Spleen (tissue), 11 donors: ENCODE measurements around the gene CCDC80. TPM values are rescaled to one million over a fixed set of nuclear protein-coding genes. Genes with fewer than 3 reads are reported as not detected.

Experiments used
- DNase-seq: peaks from one replicate; pipeline ENCODE4 v3.0.0-alpha.2; 2020
- H3K27ac ChIP-seq, 8 donors: fragments of 200-600 bp; sonication (generic) in 7 of 8; 1 replicate in 4 of 8; 2 replicates in 4 of 8; pipeline versions ENCODE4 v1.5.0 to v1.8.0; 2016 to 2021; ENCODE audit warnings: inconsistent platforms in 4 of 8, mild to moderate bottlenecking in 4 of 8, moderate library complexity in 1 of 8
- H3K27me3 ChIP-seq, 7 donors: fragments of 200-600 bp; sonication (generic) in 6 of 7; replicated peaks in 1 of 7; 1 replicate in 4 of 7; 2 replicates in 3 of 7; pipeline versions ENCODE4 v1.5.0 to v1.8.0; 2016 to 2021; ENCODE audit warnings: inconsistent platforms in 3 of 7, mild to moderate bottlenecking in 1 of 7
- H3K36me3 ChIP-seq, 6 donors: fragments of 200-600 bp; sonication (generic) in 5 of 6; 1 replicate in 4 of 6; 2 replicates in 2 of 6; pipeline versions ENCODE4 v1.5.0 to v1.8.0; 2016 to 2021; ENCODE audit warnings: inconsistent platforms in 2 of 6
- H3K4me1 ChIP-seq, 6 donors: fragments of 200-600 bp; sonication (generic) in 5 of 6; 1 replicate in 3 of 6; 2 replicates in 3 of 6; pipeline versions ENCODE4 v1.5.0 to v1.8.0; 2016 to 2021; ENCODE audit warnings: inconsistent platforms in 3 of 6
- H3K4me3 ChIP-seq, 8 donors: fragments of 200-600 bp; sonication (generic) in 7 of 8; 1 replicate in 4 of 8; 2 replicates in 4 of 8; pipeline versions ENCODE4 v1.5.0 to v1.8.0; 2016 to 2021; ENCODE audit warnings: inconsistent platforms in 4 of 8, mild to moderate bottlenecking in 4 of 8, moderate library complexity in 2 of 8
- H3K9me3 ChIP-seq, 8 donors: fragments of 200-600 bp; sonication (generic) in 7 of 8; 1 replicate in 4 of 8; 2 replicates in 4 of 8; pipeline versions ENCODE4 v1.5.0 to v1.8.0; 2016 to 2021; ENCODE audit warnings: inconsistent platforms in 4 of 8
- CTCF ChIP-seq, 11 experiments: fragments of 200-600 bp in 7 of 11; fragments of 450-650 bp in 4 of 11; sonication (generic) in 4 of 11; IDR thresholded peaks in 8 of 11; conservative IDR thresholded peaks in 3 of 11; 1 replicate in 7 of 11; 2 replicates in 4 of 11; pipeline versions ENCODE4 v1.4.0 to v1.8.0; 2016 to 2021; ENCODE audit warnings: antibody characterized with exemption in 11 of 11, inconsistent platforms in 4 of 11, mild to moderate bottlenecking in 1 of 11
- POLR2A ChIP-seq, 3 donors: fragments of 450-650 bp; IDR thresholded peaks; one replicate each; pipeline ENCODE4 v1.5.1; 2017; ENCODE audit warnings: antibody characterized with exemption in 3 of 3, mild to moderate bottlenecking in 1 of 3
- POLR2AphosphoS5 ChIP-seq, 3 donors: sonication (generic); formaldehyde crosslinking; IDR thresholded peaks; one replicate each; pipeline ENCODE4 v1.5.1; 2017; ENCODE audit warnings: antibody characterized with exemption in 3 of 3
- WGBS, 5 donors: extraction: QIAGEN DNeasy Blood & Tissue Kit in 3 of 5; methylation state at CpG; one replicate each; pipeline versions ENCODE4 v1.1.5 to v1.1.7; 2013 to 2018; 5-methylcytosine and 5-hydroxymethylcytosine counted together
- intact Hi-C: fragments of 100-400 bp; cut with DNase I; formaldehyde crosslinking; loops from one replicate; pipeline ENCODE4 v1.15.0; 2023; ENCODE audit warnings: low total_unique reads
- polyA plus RNA-seq, 3 donors: library from polyadenylated mRNA; stranded (reverse); fragments of 200-250 nt; gene quantifications; one replicate each; pipeline ENCODE4 v1.2.1, GENCODE V29; 2013
- total RNA-seq, 7 donors: library from RNA; depleted of rRNA in 3 of 7; stranded (reverse); fragments of >200 nt in 3 of 7; fragmentation: NEBNext Ultra II Directional in 4 of 7; extraction: Animal tissue kit (Norgen Biotek cat#: 25700) in 4 of 7; gene quantifications; one replicate each; pipeline versions ENCODE4 v1.1.0 to v1.2.1, GENCODE V29; 2016 to 2021
- donor health status: healthy with polysubstance abuse.
- donor health status: DM: no; HTN: no; CAD: no; lungs with moderate emphysema.
- donor health status: DM: no; HTN: no; CAD: no.
- donor health status: Bipolar disorder and iron deficiency.
- donor health status: healthy.
- donor health status: DM: no; HTN: no; CAD: no.
- donor health status: DM: yes; HTN: yes; CAD: no.

Gene CCDC80
- total and polyA plus RNA-seq, 10 donors: 5.2 to 99.9 (median 31.5) TPM

GRCh38 chr3:112639455-112640225 lies 1.3 kb downstream of the CCDC80 start:
- peaks cover 0 to 21% (median 0%) of the 10 kb centered on the region in 7 donors for H3K27me3 ChIP-seq
- no peaks in the 10 kb centered on the region for H3K36me3 ChIP-seq
- H3K4me1 ChIP-seq: peaks cover 0 to 21% (median 15%) of the 10 kb centered on the region in 6 donors
- peak overlapping the region in 7 of 8 donors; percentile 9 to 51 (median 20) for H3K4me3 ChIP-seq
- DNase-seq: no peak
- WGBS, 5 donors: 82 to 95% (median 86%) methylated on average over 21 of the region's 21 CpGs
- TF ChIP-seq POLR2AphosphoS5 (IDR thresholded peaks at IDR 0.05): no peak
- TF ChIP-seq POLR2A (IDR thresholded peaks at IDR 0.05): no peak
- TF ChIP-seq CTCF (IDR thresholded peaks at IDR 0.05 in 8 of 11, conservative IDR thresholded peaks at IDR 0.05 in 3 of 11): no peak
- H3K27ac ChIP-seq: peak overlapping the region in 6 of 8 donors; percentile 29 to 69 (median 60)
- no peaks in the 10 kb centered on the region for H3K9me3 ChIP-seq
- intact Hi-C loops: loop anchor here (5.0 kb wide), 1 partner anchor 338 kb away; the partner anchor contains the start of gene CD200R1

- Histone ChIP-seq H3K27ac (peak overlapping the region in 5 of 8 donors; percentile 26 to 69 (median 45)), H3K4me3 (peak overlapping the region in 6 of 8 donors; percentile 4 to 39 (median 26)), H3K9me3 (no peaks in the 10 kb centered on the region), H3K36me3 (no peaks in the 10 kb centered on the region), H3K27me3 (peaks cover 0 to 16% (median 0%) of the 10 kb centered on the region in 7 donors), H3K4me1 (peaks cover 0 to 10% (median 9%) of the 10 kb centered on the region in 6 donors)
- TF ChIP-seq POLR2A (IDR thresholded peaks at IDR 0.05) (no peak), POLR2AphosphoS5 (IDR thresholded peaks at IDR 0.05) (peak in 1 of 3 donors; percentile 39)
- no peak for DNase-seq
- 82 to 92% (median 84%) methylated on average over 16 to 17 of the region's 17 CpGs for WGBS, 5 donors
- intact Hi-C loops: no loop called here
Measured at GRCh38 chr3:112638327-112639020, 2.5 kb downstream of the CCDC80 start.

GRCh38 chr3:112637700-112638099 lies 3.2 kb downstream of the CCDC80 start:
- peak overlapping the region in 5 of 8 donors; percentile 26 to 69 (median 45) for H3K27ac ChIP-seq
- peaks cover 0 to 16% (median 0%) of the 10 kb centered on the region in 7 donors for H3K27me3 ChIP-seq
- intact Hi-C loops: no loop called here
- no peak for TF ChIP-seq CTCF (IDR thresholded peaks at IDR 0.05 in 8 of 11, conservative IDR thresholded peaks at IDR 0.05 in 3 of 11)
- no peaks in the 10 kb centered on the region for H3K9me3 ChIP-seq
- no peak for DNase-seq
- WGBS, 5 donors: 85 to 97% (median 87%) methylated on average over 4 of the region's 4 CpGs
- peaks cover 0 to 3% (median 1%) of the 10 kb centered on the region in 6 donors for H3K4me1 ChIP-seq
- H3K36me3 ChIP-seq: no peaks in the 10 kb centered on the region
- H3K4me3 ChIP-seq: peak overlapping the region in 7 of 8 donors; percentile 4 to 39 (median 19)

- no peaks in the 10 kb centered on the region for H3K4me1 ChIP-seq
- no peak for TF ChIP-seq POLR2AphosphoS5 (IDR thresholded peaks at IDR 0.05)
- TF ChIP-seq POLR2A (IDR thresholded peaks at IDR 0.05): no peak
- TF ChIP-seq CTCF (IDR thresholded peaks at IDR 0.05 in 8 of 11, conservative IDR thresholded peaks at IDR 0.05 in 3 of 11): no peak
- intact Hi-C loops: no loop called here
- no peaks in the 10 kb centered on the region for H3K9me3 ChIP-seq
- 54 to 81% (median 75%) methylated on average over 1 of the region's 1 CpG for WGBS, 5 donors
- no peak for DNase-seq
- H3K27me3 ChIP-seq: no peaks in the 10 kb centered on the region
- H3K36me3 ChIP-seq: no peaks in the 10 kb centered on the region
- H3K4me3 ChIP-seq: peak overlapping the region in 2 of 8 donors; percentile 25 to 39
- peak overlapping the region in 6 of 8 donors; percentile 15 to 69 (median 48) for H3K27ac ChIP-seq
Measured at GRCh38 chr3:112635674-112636073, 5.3 kb downstream of the CCDC80 start.
